CD4-positive, alpha-beta T cell (primary cell): ENCODE measurements around the gene EEPD1. TPM values are rescaled to one million over a fixed set of nuclear protein-coding genes. Genes with fewer than 3 reads are reported as not detected.
A peak's percentile ranks its signal among the peaks of the same experiment; 100 is the strongest.
"Not testable (repeated sequence)": the region's sequence is repeated elsewhere in the genome, so short reads cannot be mapped to it uniquely, and the experiment has no call there.

Experiments used
- ATAC-seq: fragments of 200-7000 bp; cut with Tn5 transposase; one replicate; pipeline ENCODE4 v1.10.0; 2022; ENCODE audit warnings: mild to moderate bottlenecking; ENCODE audit not compliant: poor library complexity
- CTCF ChIA-PET: fragments of 350-600 bp; sonication (Branson Sonifier 250); formaldehyde crosslinking; loops from one replicate; lab custom pipeline; 2021; ENCODE audit warnings: antibody characterized with exemption, inconsistent platforms; lab: Charles Lee
- POLR2A ChIA-PET: fragments of 350-600 bp; sonication (Branson Sonifier 250); formaldehyde crosslinking; loops from one replicate; lab custom pipeline; 2021; ENCODE audit warnings: antibody characterized with exemption, inconsistent platforms; lab: Charles Lee
- DNase-seq, 14 experiments: peaks; one replicate each; pipeline ENCODE4 v3.0.0-alpha.2; 2013 to 2020; ENCODE audit warnings: mixed read lengths in 2 of 14
- H3K27ac ChIP-seq, 2 donors: one replicate each; pipeline versions ENCODE4 v1.5.1 to v1.7.0; 2013; ENCODE audit warnings: low read length in 2 of 2, low read depth in 1 of 2, mild to moderate bottlenecking in 1 of 2
- H3K27me3 ChIP-seq, 2 experiments: 1 replicate in 1 of 2; 2 replicates in 1 of 2; pipeline versions ENCODE4 v1.6.1 to v1.7.0; 2013; ENCODE audit warnings: low read length in 2 of 2, control low read depth in 1 of 2, mild to moderate bottlenecking in 1 of 2, moderate library complexity in 1 of 2; ENCODE audit not compliant: insufficient read depth in 2 of 2, control insufficient read depth in 1 of 2
- H3K36me3 ChIP-seq: one replicate; pipeline ENCODE4 v1.6.1; 2013; ENCODE audit warnings: low read length, control low read depth; ENCODE audit not compliant: insufficient read depth
- H3K4me1 ChIP-seq: one replicate; pipeline ENCODE4 v1.6.1; 2013; ENCODE audit warnings: low read length, control low read depth; ENCODE audit not compliant: insufficient read depth
- H3K4me3 ChIP-seq: one replicate; pipeline ENCODE4 v1.5.1; 2013; ENCODE audit warnings: mild to moderate bottlenecking, low read length, moderate library complexity
- H3K9me3 ChIP-seq, 2 experiments: 1 replicate in 1 of 2; 2 replicates in 1 of 2; pipeline versions ENCODE4 v1.6.1 to v1.7.0; 2013; ENCODE audit warnings: low read length in 2 of 2, mild to moderate bottlenecking in 2 of 2, control low read depth in 1 of 2, moderate library complexity in 1 of 2; ENCODE audit not compliant: control insufficient read depth in 1 of 2, insufficient read depth in 1 of 2
- H3K27ac Mint-ChIP-seq: one replicate; pipeline ENCODE4 v1.8.0; 2020; ENCODE audit warnings: mixed read lengths
- H3K27me3 Mint-ChIP-seq: one replicate; pipeline ENCODE4 v1.8.0; 2021; ENCODE audit warnings: mixed read lengths
- H3K36me3 Mint-ChIP-seq: one replicate; pipeline ENCODE4 v1.8.0; 2021; ENCODE audit warnings: low read depth, mixed read lengths
- H3K4me1 Mint-ChIP-seq: one replicate; pipeline ENCODE4 v1.8.0; 2021; ENCODE audit warnings: low read depth, mixed read lengths
- H3K4me3 Mint-ChIP-seq: one replicate; pipeline ENCODE4 v1.8.0; 2020; ENCODE audit warnings: mild to moderate bottlenecking, mixed read lengths
- H3K9me3 Mint-ChIP-seq: one replicate; pipeline ENCODE4 v1.8.0; 2020; ENCODE audit warnings: mixed read lengths
- CTCF ChIP-seq: fragments of 200-600 bp; IDR thresholded peaks from one replicate; pipeline ENCODE4 v1.8.0; 2022; ENCODE audit warnings: antibody characterized with exemption, mild to moderate bottlenecking
- intact Hi-C, 2 experiments: fragments of 100-400 bp; cut with DNase I in 1 of 2; cut with micrococcal nuclease in 1 of 2; formaldehyde crosslinking; loops; one replicate each; pipeline versions ENCODE4 v1.15.1 to v1.9.0; 2023 to 2025; cut with DNase I, micrococcal nuclease
- total RNA-seq, 174 experiments: library from RNA in 2 of 174; stranded (reverse) in 2 of 174; gene quantifications; one replicate each; pipeline ENCODE4 v1.2.3 and lab custom pipeline; 2021 to 2026

EEPD1 gene
- total RNA-seq, 2 experiments from 2014 or later = 4.4 to 4.6 TPM

- Mint-ChIP-seq H3K4me3 (no peak overlapping the region), H3K27ac (no peak overlapping the region), H3K9me3 (peaks cover 16% of the 10 kb centered on the region), H3K4me1 (peaks cover 36% of the 10 kb centered on the region), H3K27me3 (no peaks in the 10 kb centered on the region), H3K36me3 (peaks cover 4% of the 10 kb centered on the region)
- no peaks in the 10 kb centered on the region for H3K27me3 ChIP-seq
- ChIA-PET POLR2A (no interaction called here), CTCF (no interaction called here)
- H3K4me1 ChIP-seq = peaks cover 36% of the 10 kb centered on the region
- no peak overlapping the region for H3K4me3 ChIP-seq
- no peak overlapping the region for H3K27ac ChIP-seq
- peaks cover 0 to 6% of the 10 kb centered on the region in 2 experiments for H3K9me3 ChIP-seq
- intact Hi-C loops = no loop called here
- DNase-seq (peak in 3 of 14 experiments; percentile 16 to 60 (median 51)), ATAC-seq (no peak)
- TF ChIP-seq CTCF = no peak
- no peaks in the 10 kb centered on the region for H3K36me3 ChIP-seq
Measured at GRCh38 chr7:36119005-36119706, 33.9 kb upstream of the EEPD1 start.

GRCh38 chr7:36119983-36120646 is 32.9 kb upstream of the EEPD1 start:
- H3K36me3 Mint-ChIP-seq, intact Hi-C loops, H3K4me3 ChIP-seq, ATAC-seq, CTCF ChIA-PET, H3K4me3 Mint-ChIP-seq, H3K27me3 ChIP-seq, H3K36me3 ChIP-seq, H3K9me3 ChIP-seq, H3K27ac ChIP-seq, H3K27me3 Mint-ChIP-seq, H3K27ac Mint-ChIP-seq: not testable (repeated sequence)
- DNase-seq = peak in 3 of 14 experiments; percentile 20 to 43 (median 25)
- peaks cover 30% of the 10 kb centered on the region for H3K4me1 Mint-ChIP-seq
- POLR2A ChIA-PET = interaction anchor here (1.6 kb wide), 1 partner anchor 167 kb away, joined by 4 read pairs; no protein-coding TSS in a partner anchor
- H3K4me1 ChIP-seq = peaks cover 32% of the 10 kb centered on the region
- H3K9me3 Mint-ChIP-seq = peaks cover 16% of the 10 kb centered on the region

- H3K36me3 ChIP-seq, POLR2A ChIA-PET, H3K36me3 Mint-ChIP-seq, H3K4me3 Mint-ChIP-seq, H3K27ac Mint-ChIP-seq, H3K27ac ChIP-seq, DNase-seq, ATAC-seq, H3K9me3 ChIP-seq, H3K4me1 Mint-ChIP-seq, H3K27me3 Mint-ChIP-seq, CTCF ChIA-PET, H3K4me3 ChIP-seq, H3K27me3 ChIP-seq: not testable (repeated sequence)
- intact Hi-C loops = loop anchor here (2.0 to 5.0 kb wide), 2 partner anchors 155 to 167 kb away; no protein-coding TSS in a partner anchor
- H3K9me3 Mint-ChIP-seq = peaks cover 19% of the 10 kb centered on the region
- H3K4me1 ChIP-seq = peaks cover 16% of the 10 kb centered on the region
Measured at GRCh38 chr7:36125630-36126029, 27.4 kb upstream of the EEPD1 start.

GRCh38 chr7:36127075-36127740 is 25.8 kb upstream of the EEPD1 start:
- Histone ChIP-seq H3K9me3 (no peaks in the 10 kb centered on the region), H3K36me3 (no peaks in the 10 kb centered on the region), H3K4me3 (no peak overlapping the region), H3K27ac (no peak overlapping the region), H3K27me3 (no peaks in the 10 kb centered on the region), H3K4me1 (peaks cover 17% of the 10 kb centered on the region)
- POLR2A ChIA-PET = no interaction called here
- intact Hi-C loops = loop anchor here (2.0 to 5.0 kb wide), 2 partner anchors 154 to 165 kb away; no protein-coding TSS in a partner anchor
- CTCF ChIA-PET = no interaction called here
- DNase-seq (no peak), ATAC-seq (peak; percentile 29)
- peaks cover 10% of the 10 kb centered on the region for H3K9me3 Mint-ChIP-seq
- H3K27me3 Mint-ChIP-seq = no peaks in the 10 kb centered on the region
- H3K27ac Mint-ChIP-seq = no peak overlapping the region
- TF ChIP-seq CTCF = no peak
- H3K4me1 Mint-ChIP-seq = peaks cover 6% of the 10 kb centered on the region
- no peak overlapping the region for H3K4me3 Mint-ChIP-seq
- no peaks in the 10 kb centered on the region for H3K36me3 Mint-ChIP-seq
